Ramos (cell line): Measurements from ENCODE around the gene LDAH.
"Not testable (repeated sequence)": the region's sequence is repeated elsewhere in the genome, so short reads cannot be mapped to it uniquely, and the experiment has no call there.

Source experiments
- in situ Hi-C: fragments of 300-500 bp; cut with MboI; formaldehyde crosslinking; loops from one replicate; pipeline ENCODE4 v1.14.3; 2022; ENCODE audit warnings: low sequenced_read_pairs; ENCODE audit not compliant: unreplicated experiment

Gene LDAH

GRCh38 chr2:20725782-20726181 is 97.1 kb downstream of the LDAH start:
- in situ Hi-C loops, result no loop called here

GRCh38 chr2:20724500-20725053 is 98.3 kb downstream of the LDAH start:
- in situ Hi-C loops, result no loop called here

GRCh38 chr2:20723543-20723942 is 99.4 kb downstream of the LDAH start:
- in situ Hi-C loops, result no loop called here

- in situ Hi-C loops, result no loop called here
Measured at GRCh38 chr2:20722592-20723240, 100.2 kb downstream of the LDAH start.

- in situ Hi-C loops, result no loop called here
Measured at GRCh38 chr2:20717641-20718040, 105.3 kb downstream of the LDAH start.

- in situ Hi-C loops, result not testable (repeated sequence)
Measured at GRCh38 chr2:20716164-20716563, 106.7 kb downstream of the LDAH start.

GRCh38 chr2:20714412-20714811 is 108.5 kb downstream of the LDAH start:
- in situ Hi-C loops, result not testable (repeated sequence)

GRCh38 chr2:20713585-20713984 is 109.3 kb downstream of the LDAH start:
- in situ Hi-C loops, result not testable (repeated sequence)

GRCh38 chr2:20711641-20712040 is 111.3 kb downstream of the LDAH start:
- in situ Hi-C loops, result not testable (repeated sequence)

- in situ Hi-C loops, result no loop called here
Measured at GRCh38 chr2:20707601-20708000, 115.3 kb downstream of the LDAH start.

- in situ Hi-C loops, result no loop called here
Measured at GRCh38 chr2:20706786-20707185, 116.1 kb downstream of the LDAH start.

- in situ Hi-C loops, result no loop called here
Measured at GRCh38 chr2:20706217-20706616, 116.7 kb downstream of the LDAH start.

GRCh38 chr2:20704886-20705285 is 118.0 kb downstream of the LDAH start:
- in situ Hi-C loops, result no loop called here

- in situ Hi-C loops, result no loop called here
Measured at GRCh38 chr2:20702563-20702962, 120.3 kb downstream of the LDAH start.

- in situ Hi-C loops, result no loop called here
Measured at GRCh38 chr2:20698916-20699613, 123.8 kb downstream of the LDAH start.

- in situ Hi-C loops, result no loop called here
Measured at GRCh38 chr2:20697322-20697934, 125.5 kb downstream of the LDAH start.

- in situ Hi-C loops, result no loop called here
Measured at GRCh38 chr2:20696366-20696765, 126.5 kb downstream of the LDAH start.

- in situ Hi-C loops, result no loop called here
Measured at GRCh38 chr2:20693317-20693716, 129.6 kb downstream of the LDAH start.

- in situ Hi-C loops, result no loop called here
Measured at GRCh38 chr2:20692081-20692480, 130.8 kb downstream of the LDAH start.

- in situ Hi-C loops, result no loop called here
Measured at GRCh38 chr2:20691076-20691734, 131.7 kb downstream of the LDAH start.
